ENCODE results near the gene R3HDM1.

GRCh38 chr2:135743860-135744259 is 212.6 kb downstream of the R3HDM1 start:
- TF ChIP-seq CTCF (IDR thresholded peaks at IDR 0.05): no peak
- no peak for TF ChIP-seq POLR2A (IDR thresholded peaks at IDR 0.05)
